H9 (cell line): Measurements from ENCODE around the gene MYO1E. TPM values are rescaled to one million over a fixed set of nuclear protein-coding genes. Genes with fewer than 3 reads are reported as not detected.
A peak's percentile ranks its signal among the peaks of the same experiment; 100 is the strongest.

Source experiments
- DNase-seq: peaks from one replicate; pipeline ENCODE4 v3.0.0-alpha.2; 2017
- H2AFZ ChIP-seq: one replicate; pipeline ENCODE4 v1.6.1; 2013; ENCODE audit warnings: mild to moderate bottlenecking, low read length, control low read depth, moderate library complexity
- H2AK5ac ChIP-seq: 2 replicates; pipeline ENCODE4 v1.6.1; 2013; ENCODE audit warnings: low read length, control low read depth, mixed read lengths; ENCODE audit not compliant: insufficient read length
- H2BK120ac ChIP-seq: one replicate; pipeline ENCODE4 v1.6.1; 2013; ENCODE audit warnings: low read depth, mild to moderate bottlenecking, low read length, control low read depth, inconsistent platforms; ENCODE audit not compliant: poor library complexity, severe bottlenecking
- H2BK12ac ChIP-seq: 2 replicates; pipeline ENCODE4 v1.6.1; 2013; ENCODE audit warnings: low read length, control low read depth, mixed read lengths, low read depth; ENCODE audit not compliant: insufficient read length
- H2BK15ac ChIP-seq: 2 replicates; pipeline ENCODE4 v1.6.1; 2013; ENCODE audit warnings: low read depth, low read length, control low read depth
- H2BK20ac ChIP-seq: one replicate; pipeline ENCODE4 v1.6.1; 2013; ENCODE audit warnings: low read depth, mild to moderate bottlenecking, low read length, control low read depth, inconsistent platforms; ENCODE audit not compliant: poor library complexity, severe bottlenecking
- H2BK5ac ChIP-seq: 2 replicates; pipeline ENCODE4 v1.6.1; 2013; ENCODE audit warnings: low read length, control low read depth, mixed read lengths; ENCODE audit not compliant: insufficient read length
- H3K14ac ChIP-seq: 2 replicates; pipeline ENCODE4 v1.6.1; 2013; ENCODE audit warnings: low read length, control low read depth; ENCODE audit not compliant: insufficient read depth
- H3K18ac ChIP-seq: 2 replicates; pipeline ENCODE4 v1.6.1; 2013; ENCODE audit warnings: low read depth, mild to moderate bottlenecking, mixed read lengths, low read length, control low read depth; ENCODE audit not compliant: insufficient read length
- H3K23ac ChIP-seq: 2 replicates; pipeline ENCODE4 v1.6.1; 2013; ENCODE audit warnings: low read length, control low read depth, mixed read lengths, low read depth; ENCODE audit not compliant: insufficient read length
- H3K23me2 ChIP-seq: 2 replicates; pipeline ENCODE4 v1.6.1; 2013; ENCODE audit warnings: low read depth, mild to moderate bottlenecking, mixed read lengths, low read length, control low read depth; ENCODE audit not compliant: insufficient read length, poor library complexity, severe bottlenecking
- H3K27ac ChIP-seq: 2 replicates; pipeline ENCODE4 v1.5.1; 2013; ENCODE audit warnings: low read length, control low read depth, mixed read lengths, low read depth; ENCODE audit not compliant: insufficient read length
- H3K27me3 ChIP-seq: 2 replicates; pipeline ENCODE4 v1.6.1; 2013; ENCODE audit warnings: low read length, control low read depth, inconsistent platforms; ENCODE audit not compliant: insufficient read depth
- H3K4ac ChIP-seq: 2 replicates; pipeline ENCODE4 v1.6.1; 2013; ENCODE audit warnings: low read depth, mild to moderate bottlenecking, control low read depth, inconsistent platforms, low read length, moderate library complexity
- H3K4me1 ChIP-seq: 2 replicates; pipeline ENCODE4 v1.6.1; 2013; ENCODE audit warnings: low read length, control low read depth, inconsistent platforms; ENCODE audit not compliant: insufficient read depth
- H3K4me2 ChIP-seq: 2 replicates; pipeline ENCODE4 v1.6.1; 2013; ENCODE audit warnings: low read length, control low read depth, mixed read lengths; ENCODE audit not compliant: insufficient read length, insufficient read depth
- H3K56ac ChIP-seq: 2 replicates; pipeline ENCODE4 v1.6.1; 2013; ENCODE audit warnings: low read depth, mild to moderate bottlenecking, mixed read lengths, low read length, control low read depth; ENCODE audit not compliant: insufficient read length
- H3K79me1 ChIP-seq: 2 replicates; pipeline ENCODE4 v1.6.1; 2013; ENCODE audit warnings: low read depth, mild to moderate bottlenecking, moderate library complexity, low read length, control low read depth, inconsistent platforms; ENCODE audit not compliant: insufficient read depth, poor library complexity, severe bottlenecking
- H3K79me2 ChIP-seq: 2 replicates; pipeline ENCODE4 v1.6.1; 2013; ENCODE audit warnings: low read length, control low read depth, inconsistent platforms; ENCODE audit not compliant: insufficient read depth
- H3K9ac ChIP-seq: 2 replicates; pipeline ENCODE4 v1.6.1; 2013; ENCODE audit warnings: low read length, control low read depth, mixed read lengths; ENCODE audit not compliant: insufficient read length; ENCODE audit errors: extremely low read depth
- H3K9me3 ChIP-seq: one replicate; pipeline ENCODE4 v1.6.1; 2013; ENCODE audit warnings: low read depth, low read length, inconsistent platforms; ENCODE audit not compliant: control insufficient read depth
- H3T11ph ChIP-seq: one replicate; pipeline ENCODE4 v1.6.1; 2013; ENCODE audit warnings: mild to moderate bottlenecking, low read length, control low read depth, inconsistent platforms
- H4K20me1 ChIP-seq: one replicate; pipeline ENCODE4 v1.6.1; 2013; ENCODE audit not compliant: control insufficient read depth, insufficient read length, insufficient read depth
- H4K5ac ChIP-seq: 2 replicates; pipeline ENCODE4 v1.6.1; 2013; ENCODE audit warnings: low read depth, mild to moderate bottlenecking, mixed read lengths, low read length, control low read depth; ENCODE audit not compliant: insufficient read length
- H4K8ac ChIP-seq: replicated peaks from 2 replicates; pipeline ENCODE4 v1.6.1; 2013; ENCODE audit warnings: low read length, control low read depth, mixed read lengths, low read depth; ENCODE audit not compliant: insufficient read length
- H4K91ac ChIP-seq: 2 replicates; pipeline ENCODE4 v1.6.1; 2013; ENCODE audit warnings: low read depth, mild to moderate bottlenecking, moderate library complexity, mixed read lengths, low read length, control low read depth; ENCODE audit not compliant: insufficient read length
- H3K27ac Mint-ChIP-seq, 3 experiments: 2 replicates in 2 of 3; 3 replicates in 1 of 3; pipeline ENCODE4 v1.8.0; 2020 to 2021; ENCODE audit warnings: mixed read lengths in 3 of 3, mild to moderate bottlenecking in 1 of 3, moderate library complexity in 1 of 3
- H3K27me3 Mint-ChIP-seq: 2 replicates; pipeline ENCODE4 v1.8.0; 2021; ENCODE audit warnings: low read depth, mild to moderate bottlenecking, moderate library complexity, mixed read lengths
- H3K36me3 Mint-ChIP-seq, 3 experiments: 2 replicates in 2 of 3; 3 replicates in 1 of 3; pipeline ENCODE4 v1.8.0; 2020 to 2021; ENCODE audit warnings: low read depth in 3 of 3, mixed read lengths in 3 of 3; ENCODE audit not compliant: insufficient read depth in 1 of 3
- H3K4me1 Mint-ChIP-seq, 2 experiments: 2 replicates each; pipeline ENCODE4 v1.8.0; 2020; ENCODE audit warnings: mixed read lengths in 2 of 2
- H3K4me3 Mint-ChIP-seq, 2 experiments: 2 replicates in 1 of 2; 3 replicates in 1 of 2; pipeline ENCODE4 v1.8.0; 2020 to 2021; ENCODE audit warnings: mild to moderate bottlenecking in 2 of 2, mixed read lengths in 2 of 2, moderate library complexity in 1 of 2
- H3K9me3 Mint-ChIP-seq, 2 experiments: 2 replicates in 1 of 2; 3 replicates in 1 of 2; pipeline ENCODE4 v1.8.0; 2020; ENCODE audit warnings: mild to moderate bottlenecking in 2 of 2, mixed read lengths in 2 of 2, moderate library complexity in 1 of 2
- CTCF ChIP-seq: fragments of 200-600 bp; sonication (generic); conservative IDR thresholded peaks from 3 replicates; pipeline ENCODE4 v1.8.0; 2021; ENCODE audit warnings: antibody characterized with exemption, mild to moderate bottlenecking
- WGBS: extraction: QIAGEN DNeasy Blood & Tissue Kit; methylation state at CpG from one replicate; pipeline ENCODE4 v1.1.7; 2013; ENCODE audit warnings: missing lambda C conversion rate, low lambda C conversion rate, mixed read lengths; ENCODE audit not compliant: insufficient read length; ENCODE audit errors: extremely low coverage; 5-methylcytosine and 5-hydroxymethylcytosine counted together
- total RNA-seq: library from RNA; stranded (reverse); gene quantifications from 2 replicates; pipeline ENCODE4 v1.2.1, GENCODE V29; 2021

The MYO1E gene
- total RNA-seq, 1 experiment from 2014 or later, result 235 TPM

- Histone ChIP-seq H3K4ac (no peak overlapping the region), H4K8ac (no peak overlapping the region), H3K79me2 (no peaks in the 10 kb centered on the region), H2AFZ (no peak overlapping the region), H3K27ac (no peak overlapping the region), H3K79me1 (no peaks in the 10 kb centered on the region), H4K5ac (no peak overlapping the region), H3K23ac (no peak overlapping the region), H4K91ac (no peak overlapping the region), H3K56ac (no peak overlapping the region), H3T11ph (no peak overlapping the region), H3K14ac (no peak overlapping the region), H3K23me2 (no peaks in the 10 kb centered on the region), H3K27me3 (no peaks in the 10 kb centered on the region), H2BK15ac (no peak overlapping the region), H3K4me1 (peaks cover 7% of the 10 kb centered on the region; the same call in 1 of the 2 replicates), H4K20me1 (no peaks in the 10 kb centered on the region), H3K18ac (no peak overlapping the region), H2BK5ac (no peak overlapping the region), H2BK12ac (no peak overlapping the region), H3K9ac (no peak overlapping the region), H2BK120ac (no peak overlapping the region), H2AK5ac (no peak overlapping the region), H2BK20ac (no peak overlapping the region), H3K9me3 (no peaks in the 10 kb centered on the region), H3K4me2 (peak overlapping the region; percentile 18)
- peak; percentile 66 for TF ChIP-seq CTCF
- Mint-ChIP-seq H3K4me3 (no peak overlapping the region; a peak in 1 of 5 replicates), H3K27ac (no peak overlapping the region), H3K27me3 (peaks cover 19% of the 10 kb centered on the region), H3K36me3 (no peaks in the 10 kb centered on the region), H3K9me3 (no peaks in the 10 kb centered on the region), H3K4me1 (peaks cover 16 to 19% of the 10 kb centered on the region in 2 experiments)
- peak; percentile 73 for DNase-seq
- no CpG with 5 or more reads among the region's 16 CpGs for WGBS
Measured at GRCh38 chr15:59420986-59421618, 48.4 kb upstream of the MYO1E start.
